Neural crest cell (in vitro differentiated cells): ENCODE measurements around the gene PTPRM. TPM values are rescaled to one million over a fixed set of nuclear protein-coding genes. Genes with fewer than 3 reads are reported as not detected.
A peak's percentile ranks its signal among the peaks of the same experiment; 100 is the strongest.

Source experiments
- DNase-seq: peaks from one replicate; pipeline ENCODE4 v3.0.0; 2021; ENCODE audit warnings: low read depth, mixed read lengths, low spot score
- H3K27ac Mint-ChIP-seq: one replicate; pipeline ENCODE4 v1.8.0; 2021; ENCODE audit warnings: mild to moderate bottlenecking, mixed read lengths; ENCODE audit not compliant: unreplicated experiment
- H3K27me3 Mint-ChIP-seq: 2 replicates; pipeline ENCODE4 v1.8.0; 2021; ENCODE audit warnings: low read depth, mild to moderate bottlenecking, mixed read lengths
- H3K36me3 Mint-ChIP-seq: 2 replicates; pipeline ENCODE4 v1.8.0; 2021; ENCODE audit warnings: low read depth, mild to moderate bottlenecking, mixed read lengths
- H3K4me1 Mint-ChIP-seq: 2 replicates; pipeline ENCODE4 v1.8.0; 2021; ENCODE audit warnings: mixed read lengths
- H3K4me3 Mint-ChIP-seq: one replicate; pipeline ENCODE4 v1.8.0; 2021; ENCODE audit warnings: mild to moderate bottlenecking, mixed read lengths
- H3K9me3 Mint-ChIP-seq: 2 replicates; pipeline ENCODE4 v1.8.0; 2021; ENCODE audit warnings: mixed read lengths
- total RNA-seq: library from RNA; stranded (reverse); gene quantifications from 2 replicates; pipeline ENCODE4 v1.2.1, GENCODE V29; 2021
- TF ChIP-seq, protein P1 (sequence below): fragments of 200-600 bp; sonication (generic); conservative IDR thresholded peaks from 2 replicates; pipeline ENCODE4 v1.5.0; 2021; ENCODE audit warnings: antibody characterized with exemption, mild to moderate bottlenecking

The PTPRM gene
- total RNA-seq, 1 donor from 2014 or later, result 7.7 TPM

- TF ChIP-seq, protein P1, sequence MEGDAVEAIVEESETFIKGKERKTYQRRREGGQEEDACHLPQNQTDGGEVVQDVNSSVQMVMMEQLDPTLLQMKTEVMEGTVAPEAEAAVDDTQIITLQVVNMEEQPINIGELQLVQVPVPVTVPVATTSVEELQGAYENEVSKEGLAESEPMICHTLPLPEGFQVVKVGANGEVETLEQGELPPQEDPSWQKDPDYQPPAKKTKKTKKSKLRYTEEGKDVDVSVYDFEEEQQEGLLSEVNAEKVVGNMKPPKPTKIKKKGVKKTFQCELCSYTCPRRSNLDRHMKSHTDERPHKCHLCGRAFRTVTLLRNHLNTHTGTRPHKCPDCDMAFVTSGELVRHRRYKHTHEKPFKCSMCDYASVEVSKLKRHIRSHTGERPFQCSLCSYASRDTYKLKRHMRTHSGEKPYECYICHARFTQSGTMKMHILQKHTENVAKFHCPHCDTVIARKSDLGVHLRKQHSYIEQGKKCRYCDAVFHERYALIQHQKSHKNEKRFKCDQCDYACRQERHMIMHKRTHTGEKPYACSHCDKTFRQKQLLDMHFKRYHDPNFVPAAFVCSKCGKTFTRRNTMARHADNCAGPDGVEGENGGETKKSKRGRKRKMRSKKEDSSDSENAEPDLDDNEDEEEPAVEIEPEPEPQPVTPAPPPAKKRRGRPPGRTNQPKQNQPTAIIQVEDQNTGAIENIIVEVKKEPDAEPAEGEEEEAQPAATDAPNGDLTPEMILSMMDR, result no peak
- H3K4me1 Mint-ChIP-seq, result peaks cover 4% of the 10 kb centered on the region
- H3K27me3 Mint-ChIP-seq, result no peaks in the 10 kb centered on the region
- no peak for DNase-seq
- peaks cover 2% of the 10 kb centered on the region for H3K36me3 Mint-ChIP-seq
- no peak overlapping the region for H3K4me3 Mint-ChIP-seq
- H3K9me3 Mint-ChIP-seq, result no peaks in the 10 kb centered on the region
- H3K27ac Mint-ChIP-seq, result no peak overlapping the region
Measured at GRCh38 chr18:7974200-7974874, 407.2 kb downstream of the PTPRM start.

DNA sequence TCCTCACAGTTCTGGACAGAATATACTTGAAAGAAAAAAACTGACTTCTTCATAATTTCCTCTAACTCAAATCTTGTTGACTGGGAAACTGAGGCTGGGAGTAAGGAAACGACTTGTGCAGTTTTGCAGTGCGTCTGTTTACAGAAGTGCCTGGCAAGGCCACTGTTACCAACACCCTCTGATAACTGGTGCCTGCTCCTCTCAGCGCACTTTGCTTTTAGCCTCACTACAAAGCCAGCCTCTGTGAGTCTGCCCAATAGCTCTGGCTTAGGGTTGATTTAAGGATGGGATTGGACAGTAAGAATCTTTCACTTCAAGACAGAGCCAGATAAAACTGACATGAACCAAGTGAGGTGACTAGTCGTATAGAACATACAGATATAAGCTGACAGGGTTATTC, 410.8 kb downstream of the PTPRM start:
- peaks cover 4% of the 10 kb centered on the region for H3K4me1 Mint-ChIP-seq
- TF ChIP-seq, protein P1, result no peak
- H3K9me3 Mint-ChIP-seq, result no peaks in the 10 kb centered on the region
- H3K4me3 Mint-ChIP-seq, result no peak overlapping the region
- H3K27ac Mint-ChIP-seq, result no peak overlapping the region
- H3K27me3 Mint-ChIP-seq, result no peaks in the 10 kb centered on the region
- peaks cover 2% of the 10 kb centered on the region for H3K36me3 Mint-ChIP-seq
- DNase-seq, result no peak

DNA sequence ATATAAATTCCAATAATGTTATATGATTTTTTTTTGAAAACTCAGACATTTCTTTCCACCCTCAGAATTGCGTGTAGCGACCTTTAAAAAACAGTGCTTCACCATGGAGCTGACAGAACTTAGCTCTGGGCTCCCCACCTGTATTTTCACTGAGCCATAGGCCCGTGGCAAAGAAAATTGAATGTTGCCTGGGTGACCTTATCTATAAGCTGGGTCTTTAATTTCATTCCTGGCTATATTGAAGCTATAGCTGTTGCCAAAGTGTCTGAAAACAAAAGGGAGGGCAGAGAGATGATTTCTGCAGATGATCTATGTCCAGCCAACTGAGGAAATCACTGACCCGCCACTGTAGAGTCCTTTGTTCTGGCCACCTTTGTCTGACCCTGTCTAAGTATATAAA, 411.7 kb downstream of the PTPRM start:
- Mint-ChIP-seq H3K36me3 (peaks cover 2% of the 10 kb centered on the region), H3K9me3 (no peaks in the 10 kb centered on the region), H3K27me3 (no peaks in the 10 kb centered on the region), H3K4me1 (peaks cover 9% of the 10 kb centered on the region), H3K4me3 (no peak overlapping the region), H3K27ac (no peak overlapping the region)
- DNase-seq, result no peak
- TF ChIP-seq, protein P1, result no peak

DNA sequence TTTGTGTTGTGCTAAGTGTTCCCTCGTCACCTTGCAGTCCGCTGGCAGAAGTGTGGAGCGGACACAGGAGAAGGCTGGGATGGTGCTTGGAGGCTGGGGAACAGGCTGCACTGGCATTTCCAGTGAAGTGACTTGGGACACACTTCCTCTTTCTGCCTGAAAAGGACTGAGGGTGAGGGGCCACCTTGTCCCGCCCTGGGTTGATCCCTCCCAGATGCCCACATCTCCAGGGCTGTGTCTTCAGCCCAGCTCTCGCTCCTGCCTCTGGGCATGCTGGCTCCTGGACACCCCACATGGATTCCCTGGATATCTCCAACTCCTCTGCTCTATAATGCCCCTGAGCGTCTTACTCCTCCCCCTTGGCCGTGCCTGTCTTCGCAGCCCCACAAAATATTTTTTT, 412.6 kb downstream of the PTPRM start:
- H3K9me3 Mint-ChIP-seq, result no peaks in the 10 kb centered on the region
- H3K36me3 Mint-ChIP-seq, result peaks cover 2% of the 10 kb centered on the region
- H3K4me1 Mint-ChIP-seq, result peaks cover 12% of the 10 kb centered on the region
- H3K27ac Mint-ChIP-seq, result no peak overlapping the region
- H3K27me3 Mint-ChIP-seq, result no peaks in the 10 kb centered on the region
- H3K4me3 Mint-ChIP-seq, result no peak overlapping the region
- DNase-seq, result no peak
- TF ChIP-seq, protein P1, result no peak

GRCh38 chr18:7980136-7980535, 413.0 kb downstream of the PTPRM start:
- TF ChIP-seq, protein P1, result peak; percentile 32
- DNase-seq, result no peak

More at GRCh38 chr18:7980136-7980535, 413.0 kb downstream of the PTPRM start:
- Mint-ChIP-seq H3K27ac (no peak overlapping the region), H3K9me3 (no peaks in the 10 kb centered on the region), H3K36me3 (peaks cover 2% of the 10 kb centered on the region), H3K4me1 (peaks cover 12% of the 10 kb centered on the region), H3K27me3 (no peaks in the 10 kb centered on the region), H3K4me3 (no peak overlapping the region)
